AG04449 (cell line): ENCODE data around the gene ARL15.

ENCODE experiments used
- CTCF ChIA-PET: fragments of 350-600 bp; formaldehyde crosslinking; extraction: SDS; loops from one replicate; lab custom pipeline; 2021; ENCODE audit warnings: antibody characterized with exemption; lab: Yijun Ruan, JAX
- POLR2A ChIA-PET: fragments of 400-600, 350-600 bp; formaldehyde crosslinking; extraction: SDS; loops from one replicate; lab custom pipeline; 2020; ENCODE audit warnings: antibody characterized with exemption, inconsistent platforms; lab: Yijun Ruan, JAX
- DNase-seq: peaks from one replicate; pipeline ENCODE4 v3.0.0-alpha.2; 2010; ENCODE audit warnings: low read depth, low spot score
- H3K4me3 ChIP-seq: 2 replicates; pipeline ENCODE4 v1.5.1; 2011; ENCODE audit warnings: low read depth, mild to moderate bottlenecking, control low read depth, low read length
- CTCF ChIP-seq: IDR thresholded peaks from one replicate; pipeline ENCODE4 v1.5.1; 2011; ENCODE audit warnings: mild to moderate bottlenecking, moderate library complexity, low read length, control low read depth, inconsistent platforms; ENCODE audit not compliant: insufficient read depth; ENCODE audit errors: missing control alignments

Gene ARL15

GRCh38 chr5:54165687-54166086, 144.7 kb downstream of the ARL15 start:
- no peak for TF ChIP-seq CTCF
- ChIA-PET CTCF (interaction anchor here (1.2 kb wide), 1 partner anchor 10 kb away, joined by 4 read pairs; no protein-coding TSS in a partner anchor), POLR2A (no interaction called here)
- DNase-seq: no peak
- no peak overlapping the region for H3K4me3 ChIP-seq

- no peak for DNase-seq
- TF ChIP-seq CTCF: no peak
- H3K4me3 ChIP-seq: no peak overlapping the region
- POLR2A ChIA-PET: no interaction called here
- CTCF ChIA-PET: interaction anchor here (1.3 kb wide), 1 partner anchor 14 kb away, joined by 4 read pairs; no protein-coding TSS in a partner anchor
Measured at GRCh38 chr5:54162184-54162583, 148.2 kb downstream of the ARL15 start.

GRCh38 chr5:54160329-54160728, 150.0 kb downstream of the ARL15 start:
- ChIA-PET POLR2A (no interaction called here), CTCF (no interaction called here)
- no peak overlapping the region for H3K4me3 ChIP-seq
- TF ChIP-seq CTCF: no peak
- no peak for DNase-seq

- POLR2A ChIA-PET: no interaction called here
Measured at GRCh38 chr5:54159893-54160195, 150.5 kb downstream of the ARL15 start.

GRCh38 chr5:54159153-54159892, 151.1 kb downstream of the ARL15 start:
- ChIA-PET POLR2A (no interaction called here), CTCF (interaction anchor here (0.9 to 1.1 kb wide), 3 partner anchors 9 to 11 kb away, joined by 3 read pairs; no protein-coding TSS in a partner anchor)
- TF ChIP-seq CTCF: no peak
- no peak overlapping the region for H3K4me3 ChIP-seq
- no peak for DNase-seq

More at GRCh38 chr5:54159893-54160195, 150.5 kb downstream of the ARL15 start:
- DNase-seq: no peak
- CTCF ChIA-PET: interaction anchor here (0.9 to 1.0 kb wide), 2 partner anchors 8 to 11 kb away, joined by 3 read pairs; no protein-coding TSS in a partner anchor
- TF ChIP-seq CTCF: no peak
- no peak overlapping the region for H3K4me3 ChIP-seq

- TF ChIP-seq CTCF: no peak
- POLR2A ChIA-PET: no interaction called here
- H3K4me3 ChIP-seq: no peak overlapping the region
- CTCF ChIA-PET: interaction anchor here (1.4 kb wide), 1 partner anchor 13 kb away, joined by 4 read pairs; no protein-coding TSS in a partner anchor
- no peak for DNase-seq
Measured at GRCh38 chr5:54156577-54156976, 153.8 kb downstream of the ARL15 start.
